Measurements from ENCODE around the gene DOCK3. TPM values are rescaled to one million over a fixed set of nuclear protein-coding genes. Genes with fewer than 3 reads are reported as not detected.
A peak's percentile ranks its signal among the peaks of the same experiment; 100 is the strongest.
"Not testable (repeated sequence)": the region's sequence is repeated elsewhere in the genome, so short reads cannot be mapped to it uniquely, and the experiment has no call there.

The DOCK3 gene
- total RNA-seq, 1 donor from 2014 or later = 2.7 TPM

DNA sequence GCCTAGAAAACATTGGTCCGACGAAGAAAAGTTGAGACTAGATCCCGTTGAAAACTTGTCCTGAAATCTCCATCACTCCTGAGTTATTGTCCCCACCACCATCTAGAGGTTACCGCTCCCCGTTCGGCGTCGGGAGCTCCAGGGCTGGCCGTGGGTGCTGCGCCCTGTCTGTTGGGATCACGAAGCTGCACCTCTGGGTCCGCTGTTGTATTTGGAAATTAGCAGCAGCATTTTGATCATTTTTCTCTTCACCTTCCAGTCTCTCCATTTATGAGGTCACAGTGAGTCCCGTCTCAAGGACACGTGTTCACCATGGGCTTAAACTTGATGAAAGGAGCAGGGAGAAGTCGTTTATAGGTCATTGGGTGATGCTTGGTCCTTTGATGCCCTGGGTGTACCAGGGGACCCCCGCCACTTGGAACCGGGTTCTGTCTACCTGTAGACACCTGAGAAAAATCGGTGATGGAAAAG, 710.9 kb downstream of the DOCK3 start:
- Histone ChIP-seq H3K36me3 (peaks cover 22% of the 10 kb centered on the region), H3K27me3 (no peaks in the 10 kb centered on the region), H3K4me3 (peak overlapping the region; percentile 95), H3K27ac (peak overlapping the region; percentile 97), H3K9me3 (no peaks in the 10 kb centered on the region), H3K4me1 (peaks cover 40% of the 10 kb centered on the region)
- intact Hi-C loops (cut with DNase I) = no loop called here
- ATAC-seq = no peak
- DNase-seq = no peak
- TF ChIP-seq, protein P1, sequence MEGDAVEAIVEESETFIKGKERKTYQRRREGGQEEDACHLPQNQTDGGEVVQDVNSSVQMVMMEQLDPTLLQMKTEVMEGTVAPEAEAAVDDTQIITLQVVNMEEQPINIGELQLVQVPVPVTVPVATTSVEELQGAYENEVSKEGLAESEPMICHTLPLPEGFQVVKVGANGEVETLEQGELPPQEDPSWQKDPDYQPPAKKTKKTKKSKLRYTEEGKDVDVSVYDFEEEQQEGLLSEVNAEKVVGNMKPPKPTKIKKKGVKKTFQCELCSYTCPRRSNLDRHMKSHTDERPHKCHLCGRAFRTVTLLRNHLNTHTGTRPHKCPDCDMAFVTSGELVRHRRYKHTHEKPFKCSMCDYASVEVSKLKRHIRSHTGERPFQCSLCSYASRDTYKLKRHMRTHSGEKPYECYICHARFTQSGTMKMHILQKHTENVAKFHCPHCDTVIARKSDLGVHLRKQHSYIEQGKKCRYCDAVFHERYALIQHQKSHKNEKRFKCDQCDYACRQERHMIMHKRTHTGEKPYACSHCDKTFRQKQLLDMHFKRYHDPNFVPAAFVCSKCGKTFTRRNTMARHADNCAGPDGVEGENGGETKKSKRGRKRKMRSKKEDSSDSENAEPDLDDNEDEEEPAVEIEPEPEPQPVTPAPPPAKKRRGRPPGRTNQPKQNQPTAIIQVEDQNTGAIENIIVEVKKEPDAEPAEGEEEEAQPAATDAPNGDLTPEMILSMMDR (IDR thresholded peaks at IDR 0.05) = no peak

DNA sequence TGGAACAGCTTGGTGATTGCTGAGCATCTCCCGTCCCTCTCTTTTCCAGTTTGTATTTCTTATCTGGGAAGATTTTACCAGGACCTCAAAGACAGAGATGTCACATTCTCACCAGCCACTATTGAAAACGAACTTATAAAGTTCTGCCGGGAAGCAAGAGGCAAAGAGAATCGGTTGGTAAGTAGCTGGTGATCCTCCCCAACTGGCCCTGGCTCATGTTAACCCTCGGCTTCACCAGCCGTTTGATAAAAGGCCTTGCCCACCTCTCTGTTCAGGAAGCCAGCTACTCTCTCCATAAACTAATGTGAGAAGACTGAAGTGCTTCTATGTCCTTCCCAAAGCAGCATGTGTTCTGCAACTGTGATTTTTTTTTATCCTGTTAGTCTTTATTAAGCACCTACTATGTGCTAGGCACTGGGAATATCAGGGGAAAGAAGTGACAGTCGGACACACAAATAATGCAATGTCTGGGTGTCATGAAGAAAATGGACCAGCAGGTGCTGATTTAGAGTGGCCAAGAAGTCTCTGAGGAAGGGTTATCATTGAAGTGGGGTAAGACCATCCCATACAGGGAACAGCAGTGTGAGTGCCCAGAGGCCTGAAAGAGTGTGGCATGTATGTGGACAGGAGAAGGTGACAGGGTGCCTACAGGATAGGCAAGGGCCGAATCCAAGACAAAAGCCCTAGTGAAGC, 711.6 kb downstream of the DOCK3 start:
- ATAC-seq (no peak), DNase-seq (no peak)
- peak overlapping the region; percentile 97 for H3K27ac ChIP-seq
- H3K36me3 ChIP-seq = peaks cover 22% of the 10 kb centered on the region
- TF ChIP-seq, protein P1 (IDR thresholded peaks at IDR 0.05) = no peak
- intact Hi-C loops (cut with DNase I) = no loop called here
- H3K4me3 ChIP-seq = peak overlapping the region; percentile 95
- H3K9me3 ChIP-seq = no peaks in the 10 kb centered on the region
- H3K4me1 ChIP-seq = peaks cover 42% of the 10 kb centered on the region
- no peaks in the 10 kb centered on the region for H3K27me3 ChIP-seq

DNA sequence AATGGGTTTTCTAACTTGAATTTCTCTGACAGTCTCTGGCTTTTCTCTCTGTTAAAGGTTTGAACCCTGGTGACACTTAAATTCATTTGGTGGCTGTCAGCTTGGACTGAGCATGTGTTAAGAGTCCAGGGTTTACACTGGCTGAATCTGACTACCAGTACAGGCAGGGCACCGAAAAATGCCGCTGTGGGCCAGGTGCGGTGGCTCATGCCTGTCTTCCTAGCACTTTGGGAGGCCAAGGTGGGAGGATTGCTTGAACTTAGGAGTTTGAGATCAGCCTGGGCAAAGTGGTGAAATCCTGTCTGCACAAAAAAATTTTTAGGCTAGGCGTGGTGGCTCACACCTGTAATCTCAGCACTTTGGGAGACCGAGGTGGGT, 712.1 kb downstream of the DOCK3 start:
- Histone ChIP-seq H3K36me3 (peaks cover 22% of the 10 kb centered on the region), H3K4me3 (peak overlapping the region; percentile 95), H3K27me3 (no peaks in the 10 kb centered on the region), H3K27ac (no peak overlapping the region), H3K9me3 (no peaks in the 10 kb centered on the region), H3K4me1 (peaks cover 42% of the 10 kb centered on the region)
- ATAC-seq (no peak), DNase-seq (no peak)
- TF ChIP-seq, protein P1 (IDR thresholded peaks at IDR 0.05) = no peak
- intact Hi-C loops (cut with DNase I) = no loop called here

DNA sequence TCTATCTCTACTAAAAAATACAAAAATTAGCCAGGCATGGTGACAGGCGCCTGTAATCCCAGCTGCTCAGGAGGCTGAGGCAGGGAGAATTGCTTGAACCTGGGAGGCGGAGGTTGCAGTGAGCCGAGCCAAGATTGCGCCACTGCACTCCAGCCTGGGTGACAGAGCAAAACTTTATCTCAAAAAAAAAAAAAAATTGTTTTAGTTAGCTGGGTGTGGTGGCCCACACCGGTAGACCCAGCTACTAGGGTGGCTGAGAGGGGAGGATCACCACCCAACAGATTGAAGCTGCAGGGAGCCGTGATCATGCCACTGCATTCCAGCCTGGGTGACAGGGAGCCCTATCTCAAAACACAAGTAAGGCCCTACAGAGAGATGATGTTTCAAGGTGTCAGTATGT, 712.6 kb downstream of the DOCK3 start:
- H3K36me3 ChIP-seq = peaks cover 23% of the 10 kb centered on the region
- ATAC-seq; H3K9me3 ChIP-seq; H3K27me3 ChIP-seq; DNase-seq; intact Hi-C loops (cut with DNase I); H3K4me3 ChIP-seq: not testable (repeated sequence)
- H3K27ac ChIP-seq = peak overlapping the region; percentile 11
- peaks cover 45% of the 10 kb centered on the region for H3K4me1 ChIP-seq

DNA sequence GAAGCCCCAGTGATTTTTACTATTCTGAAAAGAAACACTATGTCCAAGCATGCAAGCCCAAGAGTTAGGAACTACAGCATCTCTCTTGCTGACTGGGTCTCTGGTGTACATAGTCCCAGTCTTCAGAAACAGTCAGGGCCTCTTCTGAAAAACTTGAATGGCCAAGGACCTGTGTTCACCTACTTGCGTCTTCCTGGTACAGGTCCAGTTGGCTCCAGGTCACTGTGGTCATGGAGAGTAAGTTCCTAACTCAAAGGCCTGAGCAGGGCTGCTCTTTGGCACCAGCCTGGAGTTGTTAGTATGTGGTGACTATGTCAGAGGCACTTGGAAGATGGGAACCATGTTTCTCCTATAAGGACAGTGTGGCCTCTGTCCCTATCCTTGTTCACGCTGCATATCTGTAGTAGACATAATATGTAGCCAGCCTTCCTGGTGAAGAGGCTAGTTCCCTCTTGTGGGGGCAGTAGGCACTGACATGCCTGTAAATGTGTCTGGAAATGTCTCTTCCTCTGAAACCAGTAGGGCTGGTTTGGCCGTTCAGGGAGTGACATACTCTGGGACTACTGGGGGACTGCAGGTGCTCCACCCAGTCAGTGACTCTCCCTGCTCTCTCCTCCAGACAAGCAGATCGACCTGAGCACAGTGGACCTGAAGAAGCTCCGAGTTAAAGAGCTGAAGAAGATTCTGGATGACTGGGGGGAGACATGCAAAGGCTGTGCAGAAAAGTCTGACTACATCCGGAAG, 713.7 kb downstream of the DOCK3 start:
- DNase-seq = no peak
- ATAC-seq = no peak

More for the DNA sequence above, 713.7 kb downstream of the DOCK3 start:
- Histone ChIP-seq H3K27ac (no peak overlapping the region), H3K4me1 (peaks cover 54% of the 10 kb centered on the region), H3K36me3 (peaks cover 35% of the 10 kb centered on the region), H3K9me3 (no peaks in the 10 kb centered on the region), H3K4me3 (no peak overlapping the region), H3K27me3 (no peaks in the 10 kb centered on the region)
- TF ChIP-seq, protein P1 (IDR thresholded peaks at IDR 0.05) = no peak
- intact Hi-C loops (cut with DNase I) = no loop called here
